Vagina (tissue), 2 donors: ENCODE measurements around the gene SLC2A4RG. TPM values are rescaled to one million over a fixed set of nuclear protein-coding genes. Genes with fewer than 3 reads are reported as not detected.

ENCODE experiments used
- DNase-seq, 2 donors: peaks; one replicate each; pipeline ENCODE4 v3.0.0-alpha.2; 2017; ENCODE audit errors: extremely low spot score in 2 of 2
- H3K27ac ChIP-seq: fragments of 200-600 bp; sonication (generic); one replicate; pipeline ENCODE4 v1.5.1; 2019
- H3K27me3 ChIP-seq: fragments of 200-600 bp; sonication (generic); one replicate; pipeline ENCODE4 v1.5.1; 2019
- H3K36me3 ChIP-seq, 2 donors: fragments of 200-600 bp; sonication (generic); one replicate each; pipeline ENCODE4 v1.5.1; 2017 to 2019
- H3K4me1 ChIP-seq: fragments of 200-600 bp; sonication (generic); one replicate; pipeline ENCODE4 v1.5.1; 2019
- H3K4me3 ChIP-seq, 2 donors: fragments of 200-600 bp; sonication (generic); 1 replicate in 1 of 2; 2 replicates in 1 of 2; pipeline ENCODE4 v1.5.1; 2016 to 2019
- H3K9me3 ChIP-seq: fragments of 200-600 bp; sonication (generic); one replicate; pipeline ENCODE4 v1.5.1; 2019
- CTCF ChIP-seq, 3 experiments: fragments of 450-650 bp in 2 of 3; fragments of 200-600 bp in 1 of 3; sonication (generic) in 1 of 3; IDR thresholded peaks; one replicate each; pipeline ENCODE4 v1.5.1; 2017 to 2019; ENCODE audit warnings: antibody characterized with exemption in 3 of 3, mild to moderate bottlenecking in 2 of 3, moderate library complexity in 2 of 3
- POLR2A ChIP-seq, 2 donors: fragments of 450-650 bp; IDR thresholded peaks; one replicate each; pipeline ENCODE4 v1.6.1; 2017; ENCODE audit warnings: antibody characterized with exemption in 2 of 2, mild to moderate bottlenecking in 2 of 2, moderate library complexity in 2 of 2
- POLR2AphosphoS5 ChIP-seq, 2 donors: sonication (generic); formaldehyde crosslinking; IDR thresholded peaks; one replicate each; pipeline ENCODE4 v1.9.0; 2017; ENCODE audit warnings: antibody characterized with exemption in 2 of 2, mild to moderate bottlenecking in 2 of 2, low read depth in 1 of 2; ENCODE audit not compliant: insufficient read depth in 1 of 2
- intact Hi-C: fragments of 100-400 bp; cut with DNase I; formaldehyde crosslinking; loops from one replicate; pipeline ENCODE4 v1.15.1; 2023
- total RNA-seq: library from RNA; depleted of rRNA; stranded (reverse); fragments of >200 nt; gene quantifications from one replicate; pipeline ENCODE4 v1.2.3, GENCODE V29; 2016

SLC2A4RG gene
- total RNA-seq, 1 donor from 2014 or later: 33.1 TPM

GRCh38 chr20:63703976-63704748 is 35.4 kb upstream of the SLC2A4RG start:
- intact Hi-C loops: no loop called here
- Histone ChIP-seq H3K27ac (no peak overlapping the region), H3K36me3 (peaks cover 0 to 21% of the 10 kb centered on the region in 2 donors), H3K4me3 (no peak overlapping the region), H3K4me1 (peaks cover 30% of the 10 kb centered on the region), H3K9me3 (no peaks in the 10 kb centered on the region), H3K27me3 (no peaks in the 10 kb centered on the region)
- DNase-seq: no peak
- no peak for TF ChIP-seq POLR2A (IDR thresholded peaks at IDR 0.05)
- no peak for TF ChIP-seq CTCF (IDR thresholded peaks at IDR 0.05)
- TF ChIP-seq POLR2AphosphoS5 (IDR thresholded peaks at IDR 0.05; ENCODE audit: insufficient read depth in 1 of 2, low read depth in 1 of 2): no peak

DNA sequence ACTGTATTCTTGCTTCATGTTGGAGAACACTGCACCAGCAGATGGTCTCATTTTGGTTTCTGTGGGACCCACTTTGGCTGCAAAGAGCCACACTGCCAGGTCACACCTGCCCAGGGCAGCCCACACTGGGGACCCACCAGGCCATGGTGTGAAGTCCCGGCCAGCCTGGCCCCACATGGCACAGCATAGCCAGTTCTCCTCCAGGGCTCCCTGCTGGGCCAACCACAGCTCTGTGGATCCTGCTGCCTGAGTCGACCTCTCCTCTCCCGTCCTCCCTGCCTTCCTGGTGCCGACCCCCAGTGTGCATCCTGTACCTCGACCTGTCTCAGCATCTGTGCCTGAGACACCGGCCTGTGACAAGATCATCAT is 34.8 kb upstream of the SLC2A4RG start:
- no peak for DNase-seq
- intact Hi-C loops: no loop called here
- Histone ChIP-seq H3K27ac (no peak overlapping the region), H3K27me3 (no peaks in the 10 kb centered on the region), H3K4me3 (no peak overlapping the region), H3K9me3 (no peaks in the 10 kb centered on the region), H3K36me3 (peaks cover 0 to 21% of the 10 kb centered on the region in 2 donors), H3K4me1 (peaks cover 28% of the 10 kb centered on the region)
- TF ChIP-seq POLR2A (IDR thresholded peaks at IDR 0.05) (no peak), POLR2AphosphoS5 (IDR thresholded peaks at IDR 0.05; ENCODE audit: insufficient read depth in 1 of 2, low read depth in 1 of 2) (no peak), CTCF (IDR thresholded peaks at IDR 0.05) (no peak)

DNA sequence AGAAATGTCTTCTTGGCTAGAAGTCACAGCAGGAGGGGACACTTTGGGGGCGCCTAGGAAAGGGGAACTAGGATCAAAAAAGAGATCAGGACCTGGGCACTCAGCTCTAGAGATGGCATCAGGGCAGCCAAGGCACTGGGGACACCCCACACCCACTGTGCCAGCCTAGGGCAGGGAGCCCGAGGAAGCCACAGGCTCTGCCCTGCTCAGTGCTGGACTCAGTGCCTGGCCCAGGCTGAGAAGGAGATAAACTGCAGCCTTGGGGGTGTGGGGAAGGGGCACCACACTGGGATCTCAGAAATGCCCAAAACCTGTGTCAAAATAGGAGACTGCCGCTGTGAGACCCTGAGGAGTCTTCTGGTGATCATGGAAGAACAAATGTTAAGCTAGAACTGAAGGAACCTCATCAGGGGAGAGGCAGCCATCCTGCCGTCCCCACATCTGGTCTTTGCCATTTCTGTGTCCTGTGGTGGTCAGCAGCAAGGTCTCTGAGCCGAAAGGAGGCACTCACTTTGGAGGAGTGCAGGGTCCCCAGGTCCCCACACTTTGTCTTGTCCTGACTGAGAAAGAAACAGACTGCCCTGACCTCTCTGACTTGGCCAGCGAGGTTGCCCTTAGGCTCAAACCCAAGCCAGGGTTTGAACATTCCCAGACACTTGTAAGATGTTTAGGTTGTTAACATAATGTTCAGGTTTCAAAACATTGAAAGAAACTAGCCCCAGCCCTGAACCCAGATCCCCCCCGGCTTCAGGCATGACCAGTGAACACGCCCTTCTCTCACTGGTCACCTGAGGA is 34.1 kb upstream of the SLC2A4RG start:
- H3K36me3 ChIP-seq: peaks cover 0 to 21% of the 10 kb centered on the region in 2 donors
- intact Hi-C loops: no loop called here

DNA sequence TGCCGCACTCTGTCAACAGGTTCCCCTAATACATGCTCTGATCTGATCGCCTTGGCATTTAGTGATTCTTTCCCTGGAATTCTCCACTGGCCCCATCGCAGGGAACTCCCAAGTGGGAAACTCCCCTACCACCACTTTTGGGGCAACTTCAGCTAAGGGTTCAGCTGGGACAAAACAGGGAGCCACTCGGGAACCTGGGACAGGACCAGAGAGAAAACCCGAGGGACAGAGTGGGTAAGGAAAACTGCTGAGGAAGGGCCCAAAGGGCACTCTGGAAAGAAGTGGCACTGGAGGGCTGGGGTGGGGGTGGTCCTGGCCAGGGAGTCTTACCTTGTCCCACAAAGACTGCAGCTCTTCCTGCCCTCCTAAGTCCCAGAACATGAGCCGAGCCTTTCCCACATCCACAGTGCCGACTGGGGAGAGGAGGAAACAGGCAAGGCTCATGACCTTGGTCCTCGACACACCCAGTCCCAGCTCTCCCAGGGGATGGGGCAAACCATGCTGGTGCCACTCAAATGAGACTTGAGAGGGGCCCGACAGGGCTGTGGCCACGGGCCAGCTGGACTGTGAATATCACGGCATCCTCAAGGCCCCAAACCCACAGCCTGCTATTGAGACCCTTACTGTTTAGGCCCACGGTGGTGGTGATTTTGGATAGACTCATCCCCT is 33.4 kb upstream of the SLC2A4RG start:
- H3K27ac ChIP-seq: no peak overlapping the region
- no peak for DNase-seq
- H3K4me3 ChIP-seq: peak overlapping the region in 1 of 2 donors; percentile 93
- H3K4me1 ChIP-seq: peaks cover 26% of the 10 kb centered on the region
- H3K36me3 ChIP-seq: peaks cover 0 to 21% of the 10 kb centered on the region in 2 donors
- intact Hi-C loops: no loop called here
- no peaks in the 10 kb centered on the region for H3K9me3 ChIP-seq
- no peak for TF ChIP-seq CTCF (IDR thresholded peaks at IDR 0.05)
- no peak for TF ChIP-seq POLR2AphosphoS5 (IDR thresholded peaks at IDR 0.05; ENCODE audit: insufficient read depth in 1 of 2, low read depth in 1 of 2)
- no peak for TF ChIP-seq POLR2A (IDR thresholded peaks at IDR 0.05)
- H3K27me3 ChIP-seq: no peaks in the 10 kb centered on the region

More for the DNA sequence above, 34.1 kb upstream of the SLC2A4RG start:
- no peaks in the 10 kb centered on the region for H3K27me3 ChIP-seq
- DNase-seq: no peak
- TF ChIP-seq CTCF (IDR thresholded peaks at IDR 0.05) (no peak), POLR2AphosphoS5 (IDR thresholded peaks at IDR 0.05; ENCODE audit: insufficient read depth in 1 of 2, low read depth in 1 of 2) (no peak), POLR2A (IDR thresholded peaks at IDR 0.05) (no peak)
- H3K27ac ChIP-seq: no peak overlapping the region
- no peaks in the 10 kb centered on the region for H3K9me3 ChIP-seq
- no peak overlapping the region for H3K4me3 ChIP-seq
- peaks cover 26% of the 10 kb centered on the region for H3K4me1 ChIP-seq
